Measurements from ENCODE around the gene SLX4IP. TPM values are rescaled to one million over a fixed set of nuclear protein-coding genes. Genes with fewer than 3 reads are reported as not detected.

SLX4IP gene
- total RNA-seq, 1 donor from 2014 or later, result 3.1 TPM

- DNase-seq, result no peak
- H3K4me1 ChIP-seq, result peaks cover 7% of the 10 kb centered on the region
- H3K27ac ChIP-seq (replicated peaks), result no peak overlapping the region
These were observed 161.6 kb downstream of the SLX4IP start for GRCh38 chr20:10596710-10597121.

GRCh38 chr20:10597637-10598036, 162.5 kb downstream of the SLX4IP start:
- TF ChIP-seq, protein P1, sequence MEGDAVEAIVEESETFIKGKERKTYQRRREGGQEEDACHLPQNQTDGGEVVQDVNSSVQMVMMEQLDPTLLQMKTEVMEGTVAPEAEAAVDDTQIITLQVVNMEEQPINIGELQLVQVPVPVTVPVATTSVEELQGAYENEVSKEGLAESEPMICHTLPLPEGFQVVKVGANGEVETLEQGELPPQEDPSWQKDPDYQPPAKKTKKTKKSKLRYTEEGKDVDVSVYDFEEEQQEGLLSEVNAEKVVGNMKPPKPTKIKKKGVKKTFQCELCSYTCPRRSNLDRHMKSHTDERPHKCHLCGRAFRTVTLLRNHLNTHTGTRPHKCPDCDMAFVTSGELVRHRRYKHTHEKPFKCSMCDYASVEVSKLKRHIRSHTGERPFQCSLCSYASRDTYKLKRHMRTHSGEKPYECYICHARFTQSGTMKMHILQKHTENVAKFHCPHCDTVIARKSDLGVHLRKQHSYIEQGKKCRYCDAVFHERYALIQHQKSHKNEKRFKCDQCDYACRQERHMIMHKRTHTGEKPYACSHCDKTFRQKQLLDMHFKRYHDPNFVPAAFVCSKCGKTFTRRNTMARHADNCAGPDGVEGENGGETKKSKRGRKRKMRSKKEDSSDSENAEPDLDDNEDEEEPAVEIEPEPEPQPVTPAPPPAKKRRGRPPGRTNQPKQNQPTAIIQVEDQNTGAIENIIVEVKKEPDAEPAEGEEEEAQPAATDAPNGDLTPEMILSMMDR (IDR thresholded peaks at IDR 0.05; ENCODE audit: borderline replicate concordance), result no peak
- DNase-seq, result no peak
- Histone ChIP-seq H3K4me3 (no peak overlapping the region), H3K36me3 (peaks cover 5% of the 10 kb centered on the region), H3K9me3 (replicated peaks) (no peaks in the 10 kb centered on the region), H3K4me1 (peaks cover 4% of the 10 kb centered on the region), H3K27ac (replicated peaks) (no peak overlapping the region), H3K27me3 (ENCODE audit: low read depth) (no peaks in the 10 kb centered on the region)
- intact Hi-C loops (cut with micrococcal nuclease), result no loop called here

More at GRCh38 chr20:10596710-10597121, 161.6 kb downstream of the SLX4IP start:
- TF ChIP-seq, protein P1 (IDR thresholded peaks at IDR 0.05; ENCODE audit: borderline replicate concordance), result no peak
- H3K9me3 ChIP-seq (replicated peaks), result no peaks in the 10 kb centered on the region
- no peaks in the 10 kb centered on the region for H3K27me3 ChIP-seq (ENCODE audit: low read depth)
- intact Hi-C loops (cut with micrococcal nuclease), result no loop called here
- no peaks in the 10 kb centered on the region for H3K36me3 ChIP-seq
- H3K4me3 ChIP-seq, result no peak overlapping the region

DNA sequence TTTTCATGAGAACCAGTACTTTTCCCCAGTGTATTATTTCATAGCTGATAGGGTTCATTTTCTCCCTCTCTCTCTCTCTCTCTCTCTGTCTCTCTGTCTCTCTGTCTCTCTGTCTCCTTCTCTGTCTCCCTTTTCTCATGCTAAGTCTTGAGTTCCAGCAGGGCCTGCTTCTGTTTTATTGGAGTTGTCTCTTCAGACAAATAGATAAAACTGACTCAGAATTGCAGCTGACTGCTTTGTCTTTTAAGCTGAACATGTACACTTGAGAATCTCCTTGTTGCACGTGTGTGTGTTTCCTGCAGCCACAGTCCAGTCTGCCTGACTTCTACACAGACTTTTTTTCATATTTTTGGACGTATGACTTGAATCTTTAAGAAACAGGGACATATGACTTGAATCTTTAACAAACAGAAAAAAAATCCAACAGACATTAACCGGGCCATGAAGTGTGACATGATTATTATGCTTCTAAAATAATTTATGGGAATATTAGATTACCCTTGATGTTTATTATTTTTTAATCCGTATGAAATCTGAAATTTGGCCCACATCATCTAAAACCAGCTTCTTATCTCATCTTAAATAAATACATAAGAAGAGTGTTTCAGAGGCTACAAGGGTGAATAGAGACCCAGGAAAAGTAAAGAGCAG, 167.2 kb downstream of the SLX4IP start:
- no peak overlapping the region for H3K4me3 ChIP-seq
- peaks cover 22% of the 10 kb centered on the region for H3K4me1 ChIP-seq
- H3K27ac ChIP-seq (replicated peaks), result peak overlapping the region; percentile 80
- TF ChIP-seq, protein P1 (IDR thresholded peaks at IDR 0.05; ENCODE audit: borderline replicate concordance), result no peak
- peaks cover 7% of the 10 kb centered on the region for H3K9me3 ChIP-seq (replicated peaks)
- H3K36me3 ChIP-seq, result peaks cover 5% of the 10 kb centered on the region
- no peak for DNase-seq
- H3K27me3 ChIP-seq (ENCODE audit: low read depth), result no peaks in the 10 kb centered on the region
- intact Hi-C loops (cut with micrococcal nuclease), result no loop called here

DNA sequence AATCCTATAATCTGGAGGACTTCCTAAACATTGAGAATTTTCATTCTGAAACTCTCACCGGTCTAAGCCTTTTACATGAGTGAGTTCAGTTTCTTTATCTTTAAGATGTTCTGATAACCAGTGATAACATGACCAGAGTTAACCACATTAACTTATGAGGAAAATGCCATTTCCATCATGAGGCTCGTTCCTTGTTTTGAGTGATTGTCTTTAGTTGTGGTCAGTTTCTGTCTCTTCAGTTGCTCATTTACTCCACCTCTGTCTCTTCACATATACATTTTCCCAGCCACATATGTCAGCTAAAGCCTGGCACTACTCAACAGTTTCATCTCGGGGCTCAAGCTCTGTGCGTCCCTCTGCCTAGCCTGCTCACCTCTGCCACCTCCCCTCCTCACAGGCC, 168.3 kb downstream of the SLX4IP start:
- peak overlapping the region; percentile 80 for H3K27ac ChIP-seq (replicated peaks)
- TF ChIP-seq, protein P1 (IDR thresholded peaks at IDR 0.05; ENCODE audit: borderline replicate concordance), result no peak
- H3K9me3 ChIP-seq (replicated peaks), result peaks cover 7% of the 10 kb centered on the region
- intact Hi-C loops (cut with micrococcal nuclease), result no loop called here
- H3K27me3 ChIP-seq (ENCODE audit: low read depth), result no peaks in the 10 kb centered on the region
- H3K4me1 ChIP-seq, result peaks cover 22% of the 10 kb centered on the region
- no peak for DNase-seq
- H3K4me3 ChIP-seq, result no peak overlapping the region
- peaks cover 5% of the 10 kb centered on the region for H3K36me3 ChIP-seq

- intact Hi-C loops (cut with micrococcal nuclease), result no loop called here
These were observed 169.1 kb downstream of the SLX4IP start for GRCh38 chr20:10603971-10604864.

More at GRCh38 chr20:10603971-10604864, 169.1 kb downstream of the SLX4IP start:
- Histone ChIP-seq H3K36me3 (peaks cover 5% of the 10 kb centered on the region), H3K27me3 (ENCODE audit: low read depth) (no peaks in the 10 kb centered on the region), H3K4me1 (peaks cover 22% of the 10 kb centered on the region), H3K9me3 (replicated peaks) (peaks cover 7% of the 10 kb centered on the region), H3K27ac (replicated peaks) (peak overlapping the region; percentile 80), H3K4me3 (no peak overlapping the region)
- DNase-seq, result peak; percentile 31
- TF ChIP-seq, protein P1 (IDR thresholded peaks at IDR 0.05; ENCODE audit: borderline replicate concordance), result no peak

Measured in left ventricle myocardium inferior (tissue), 1 donor.